Activated naive CD8-positive, alpha-beta T cell treated with anti-CD3 and anti-CD28 coated beads, Interleukin-2, amount 50 U/mL, for 16 hours (primary cell): Measurements from ENCODE around the gene ALG3.

Experiments
- DNase-seq: peaks from one replicate; pipeline ENCODE4 v3.0.0-alpha.2; 2020; ENCODE audit warnings: low read depth, low spot score

Gene ALG3

GRCh38 chr3:184259878-184260723 lies 11.3 kb upstream of the ALG3 start:
- no peak for DNase-seq

GRCh38 chr3:184259396-184259877 lies 10.7 kb upstream of the ALG3 start:
- no peak for DNase-seq

GRCh38 chr3:184258926-184259325 lies 10.2 kb upstream of the ALG3 start:
- no peak for DNase-seq

- no peak for DNase-seq
Observed at GRCh38 chr3:184257083-184257915, 8.5 kb upstream of the ALG3 start.

GRCh38 chr3:184255291-184256039 lies 6.7 kb upstream of the ALG3 start:
- no peak for DNase-seq

- DNase-seq: peak; percentile 80
Observed at GRCh38 chr3:184250167-184250828, 1.5 kb upstream of the ALG3 start.

GRCh38 chr3:184249412-184250166 lies 827 bp upstream of the ALG3 start, which contains the start of gene EEF1AKMT4:
TSS of gene EEF1AKMT4 (plus strand) at chr3:184249672. CDS start at chr3:184249695, 23 bp downstream.
- peak; percentile 94 for DNase-seq

- no peak for DNase-seq
Observed at GRCh38 chr3:184242297-184242685, 6.5 kb downstream of the ALG3 start.

- no peak for DNase-seq
Observed at GRCh38 chr3:184241447-184242296, 7.1 kb downstream of the ALG3 start.

GRCh38 chr3:184241141-184241446 lies 7.7 kb downstream of the ALG3 start:
- no peak for DNase-seq

GRCh38 chr3:184240384-184241140 lies 8.2 kb downstream of the ALG3 start:
- no peak for DNase-seq

GRCh38 chr3:184239708-184240107 lies 9.1 kb downstream of the ALG3 start:
- DNase-seq: no peak

GRCh38 chr3:184239221-184239620 lies 9.5 kb downstream of the ALG3 start:
- no peak for DNase-seq

GRCh38 chr3:184238246-184238818 lies 10.4 kb downstream of the ALG3 start:
- no peak for DNase-seq

- no peak for DNase-seq
Observed at GRCh38 chr3:184237807-184238206, 11.0 kb downstream of the ALG3 start.

- DNase-seq: no peak
Observed at GRCh38 chr3:184237211-184237610, 11.6 kb downstream of the ALG3 start.

GRCh38 chr3:184236636-184237035 lies 12.1 kb downstream of the ALG3 start:
- no peak for DNase-seq

- DNase-seq: no peak
Observed at GRCh38 chr3:184236033-184236410, 12.7 kb downstream of the ALG3 start.
